Effector CD4-positive, alpha-beta T cell (primary cell): Measurements from ENCODE around the gene MAP4K1.
A peak's percentile ranks its signal among the peaks of the same experiment; 100 is the strongest.

Source experiments
- DNase-seq: peaks from one replicate; pipeline ENCODE4 v3.0.0-alpha.2; 2020

The MAP4K1 gene

DNA sequence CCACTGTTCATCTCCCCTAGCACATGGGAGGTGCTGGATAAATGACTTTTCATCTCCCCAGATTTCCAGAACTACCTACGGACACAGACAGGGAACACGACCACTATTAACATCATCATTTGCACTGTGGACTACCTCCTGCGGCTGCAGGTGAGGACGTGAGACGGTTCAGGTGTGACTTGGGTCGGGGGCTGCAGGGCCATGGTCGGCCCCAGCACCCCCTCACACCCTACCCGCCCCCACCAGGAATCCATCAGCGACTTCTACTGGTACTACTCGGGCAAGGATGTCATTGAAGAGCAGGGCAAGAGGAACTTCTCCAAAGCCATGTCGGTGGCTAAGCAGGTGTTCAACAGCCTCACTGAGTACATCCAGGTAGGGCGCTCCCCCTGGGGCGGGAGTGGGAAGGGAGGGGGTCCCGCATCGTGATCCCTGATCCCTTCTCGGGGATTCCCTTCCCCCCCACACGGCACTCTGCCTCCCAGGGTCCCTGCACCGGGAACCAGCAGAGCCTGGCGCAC lies 74.4 kb downstream of the MAP4K1 start:
- no peak for DNase-seq

DNA sequence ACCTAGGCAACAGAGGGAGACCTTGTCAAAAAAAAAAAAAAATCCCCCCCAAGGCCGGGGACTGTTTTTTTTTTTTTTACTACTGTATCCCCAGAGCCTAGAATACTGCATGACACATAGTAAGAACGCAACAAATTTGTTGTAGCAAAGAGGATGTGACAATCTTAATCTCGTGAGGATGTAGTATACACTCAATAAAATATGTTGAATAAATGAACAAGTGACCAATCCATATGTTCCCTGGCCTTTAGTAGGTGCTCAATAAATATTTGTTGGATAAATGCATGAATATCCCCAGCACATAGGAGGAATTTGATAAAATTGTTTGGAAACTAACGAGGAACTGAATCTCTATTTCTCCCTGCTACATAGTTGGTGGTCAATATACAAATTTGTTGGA lies 75.7 kb downstream of the MAP4K1 start:
- DNase-seq: no peak

DNA sequence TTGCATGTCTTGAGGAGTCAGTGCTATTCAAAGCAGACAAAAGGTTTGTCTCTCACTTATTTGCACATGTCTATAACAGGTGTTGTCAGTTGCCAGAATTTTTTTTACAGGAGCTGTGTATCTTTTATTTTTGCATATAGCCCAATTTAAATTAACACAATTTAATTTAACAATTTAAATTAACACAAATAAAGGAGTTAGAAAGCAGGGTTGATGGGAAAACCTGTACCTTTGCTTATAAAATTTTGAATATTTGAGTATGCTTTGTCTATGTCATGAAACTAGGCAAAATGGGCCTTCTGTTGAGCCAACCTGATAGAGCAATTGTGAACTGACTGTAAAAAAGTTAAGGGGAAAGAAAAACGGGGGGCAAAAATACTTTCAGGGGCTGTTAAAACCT lies 78.0 kb downstream of the MAP4K1 start:
- no peak for DNase-seq

DNA sequence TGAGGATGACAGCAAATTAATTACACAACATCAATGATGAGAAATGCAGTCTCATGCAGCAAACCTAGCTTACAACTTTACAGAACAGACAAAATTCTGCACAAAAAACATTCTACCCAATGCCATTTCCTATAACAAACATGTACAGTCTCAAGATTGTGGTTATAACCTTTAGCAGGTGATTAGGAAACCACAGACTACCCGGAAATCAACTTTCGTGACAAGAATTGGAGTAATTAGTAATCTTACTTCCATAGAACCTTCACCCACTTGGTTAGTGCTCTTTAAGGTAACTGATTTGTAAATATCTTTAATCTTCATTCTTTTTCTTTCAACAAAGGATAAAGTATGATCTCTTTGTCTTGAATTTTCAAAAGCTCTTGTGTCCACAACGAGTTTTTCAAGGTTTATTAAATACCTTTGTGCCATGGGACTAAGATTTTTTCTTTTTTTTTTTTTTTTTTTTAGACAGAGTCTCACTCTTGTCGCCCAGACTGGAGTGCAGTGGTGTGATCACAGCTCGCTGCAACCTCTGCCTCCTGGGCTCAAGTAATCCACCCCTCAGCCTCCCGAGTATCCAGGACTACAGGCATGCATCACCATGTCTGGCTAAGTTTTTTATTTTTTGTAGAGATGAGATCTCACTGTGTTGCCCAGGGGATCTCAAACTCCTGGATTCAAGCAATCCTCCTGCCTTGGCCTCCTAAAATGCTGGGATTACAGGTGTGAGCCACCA lies 78.8 kb downstream of the MAP4K1 start:
- peak; percentile 12 for DNase-seq

DNA sequence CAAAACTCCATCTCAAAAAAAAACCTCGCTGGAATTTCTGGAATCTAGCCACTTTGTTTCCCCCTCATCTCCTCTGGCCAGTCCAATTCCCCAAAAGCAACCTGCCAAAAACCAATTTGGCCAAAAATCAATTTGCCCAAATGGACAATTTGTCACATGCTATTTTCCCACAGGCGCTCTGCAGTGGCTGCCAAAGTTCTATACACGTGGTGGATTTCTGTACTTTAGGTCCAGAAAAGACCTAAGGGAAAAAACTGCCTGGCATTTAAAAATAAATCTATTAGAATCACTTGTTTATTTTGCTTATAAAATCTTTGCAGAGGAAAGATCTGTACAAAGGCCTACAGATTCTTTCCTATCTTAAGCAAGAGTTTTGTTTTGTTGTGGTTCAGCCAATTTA lies 79.4 kb downstream of the MAP4K1 start:
- no peak for DNase-seq
